ENCODE data around the gene ACAP2. TPM values are rescaled to one million over a fixed set of nuclear protein-coding genes. Genes with fewer than 3 reads are reported as not detected.

ACAP2 gene
- polyA plus RNA-seq, 3 donors = 41.5 to 96.5 (median 71.6) TPM

DNA sequence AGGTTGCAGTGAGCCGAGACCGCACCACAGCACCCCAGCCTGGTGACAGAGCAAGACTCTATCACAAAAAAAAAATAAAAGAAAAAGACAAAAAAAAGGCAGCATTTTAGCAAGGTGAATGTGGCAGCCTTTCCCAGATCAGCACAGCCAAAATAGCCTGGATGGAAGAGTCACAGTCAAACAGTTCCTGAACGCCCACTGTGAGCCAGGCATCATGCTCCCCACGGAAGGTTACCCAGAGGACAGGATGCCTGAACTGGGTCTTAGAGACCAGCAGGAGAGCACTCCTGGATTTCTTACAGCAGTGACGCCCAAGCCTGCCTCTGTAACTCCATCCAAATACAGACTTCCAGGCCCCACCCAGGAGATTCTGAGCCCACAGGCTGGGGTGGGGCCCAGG, 176.4 kb downstream of the ACAP2 start:
- intact Hi-C loops (cut with micrococcal nuclease) = no loop called here
- Mint-ChIP-seq H3K9me3 (peaks cover 0 to 1% (median 0%) of the 10 kb centered on the region in 7 donors), H3K4me1 (peaks cover 46% of the 10 kb centered on the region), H3K27me3 (ENCODE audit: low read depth in 3 of 3) (peaks cover 0 to 5% (median 0%) of the 10 kb centered on the region in 3 donors), H3K27ac (no peak overlapping the region), H3K36me3 (peaks cover 36% of the 10 kb centered on the region in 2 donors), H3K4me3 (no peak overlapping the region)
- H3K79me2 ChIP-seq (ENCODE audit: insufficient read depth, low read length) = peaks cover 54% of the 10 kb centered on the region
- H4K20me1 ChIP-seq (ENCODE audit: insufficient read depth, low read length) = peaks cover 20% of the 10 kb centered on the region
- H2AFZ ChIP-seq (ENCODE audit: insufficient read depth, low read depth, low read length, poor library complexity, severe bottlenecking) = no peak overlapping the region
- no peak for DNase-seq
- no peaks in the 10 kb centered on the region for H3K27me3 ChIP-seq (ENCODE audit: control insufficient read depth in 2 of 2, insufficient read depth in 2 of 2, low read length in 2 of 2)
- H3K4me2 ChIP-seq (replicated peaks; ENCODE audit: extremely low read depth, low read length, poor library complexity, severe bottlenecking) = no peak overlapping the region
- no peak overlapping the region for H3K4me3 ChIP-seq (replicated peaks in 1 of 3; ENCODE audit: low read depth in 2 of 3, low read length in 3 of 3)
- peaks cover 3 to 28% of the 10 kb centered on the region in 2 donors for H3K36me3 ChIP-seq (replicated peaks in 1 of 2; ENCODE audit: control insufficient read depth in 1 of 2, insufficient read depth in 2 of 2, low read length in 2 of 2)
- peaks cover 40 to 59% of the 10 kb centered on the region in 2 donors for H3K4me1 ChIP-seq (ENCODE audit: control insufficient read depth in 1 of 2, insufficient read depth in 2 of 2, low read length in 2 of 2)
- TF ChIP-seq, protein P1, sequence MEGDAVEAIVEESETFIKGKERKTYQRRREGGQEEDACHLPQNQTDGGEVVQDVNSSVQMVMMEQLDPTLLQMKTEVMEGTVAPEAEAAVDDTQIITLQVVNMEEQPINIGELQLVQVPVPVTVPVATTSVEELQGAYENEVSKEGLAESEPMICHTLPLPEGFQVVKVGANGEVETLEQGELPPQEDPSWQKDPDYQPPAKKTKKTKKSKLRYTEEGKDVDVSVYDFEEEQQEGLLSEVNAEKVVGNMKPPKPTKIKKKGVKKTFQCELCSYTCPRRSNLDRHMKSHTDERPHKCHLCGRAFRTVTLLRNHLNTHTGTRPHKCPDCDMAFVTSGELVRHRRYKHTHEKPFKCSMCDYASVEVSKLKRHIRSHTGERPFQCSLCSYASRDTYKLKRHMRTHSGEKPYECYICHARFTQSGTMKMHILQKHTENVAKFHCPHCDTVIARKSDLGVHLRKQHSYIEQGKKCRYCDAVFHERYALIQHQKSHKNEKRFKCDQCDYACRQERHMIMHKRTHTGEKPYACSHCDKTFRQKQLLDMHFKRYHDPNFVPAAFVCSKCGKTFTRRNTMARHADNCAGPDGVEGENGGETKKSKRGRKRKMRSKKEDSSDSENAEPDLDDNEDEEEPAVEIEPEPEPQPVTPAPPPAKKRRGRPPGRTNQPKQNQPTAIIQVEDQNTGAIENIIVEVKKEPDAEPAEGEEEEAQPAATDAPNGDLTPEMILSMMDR (IDR thresholded peaks at IDR 0.05) = no peak
- WGBS (ENCODE audit: insufficient coverage) = 100% methylated on average over 3 of the region's 5 CpGs
- H3K9ac ChIP-seq (ENCODE audit: insufficient read depth, low read length, poor library complexity, severe bottlenecking) = no peak overlapping the region
- H3K9me3 ChIP-seq (replicated peaks in 1 of 2; ENCODE audit: control insufficient read depth in 1 of 2, insufficient read depth in 1 of 2, low read length in 2 of 2) = no peaks in the 10 kb centered on the region
- H3K27ac ChIP-seq (ENCODE audit: low read depth in 1 of 2, low read length in 2 of 2) = no peak overlapping the region

DNA sequence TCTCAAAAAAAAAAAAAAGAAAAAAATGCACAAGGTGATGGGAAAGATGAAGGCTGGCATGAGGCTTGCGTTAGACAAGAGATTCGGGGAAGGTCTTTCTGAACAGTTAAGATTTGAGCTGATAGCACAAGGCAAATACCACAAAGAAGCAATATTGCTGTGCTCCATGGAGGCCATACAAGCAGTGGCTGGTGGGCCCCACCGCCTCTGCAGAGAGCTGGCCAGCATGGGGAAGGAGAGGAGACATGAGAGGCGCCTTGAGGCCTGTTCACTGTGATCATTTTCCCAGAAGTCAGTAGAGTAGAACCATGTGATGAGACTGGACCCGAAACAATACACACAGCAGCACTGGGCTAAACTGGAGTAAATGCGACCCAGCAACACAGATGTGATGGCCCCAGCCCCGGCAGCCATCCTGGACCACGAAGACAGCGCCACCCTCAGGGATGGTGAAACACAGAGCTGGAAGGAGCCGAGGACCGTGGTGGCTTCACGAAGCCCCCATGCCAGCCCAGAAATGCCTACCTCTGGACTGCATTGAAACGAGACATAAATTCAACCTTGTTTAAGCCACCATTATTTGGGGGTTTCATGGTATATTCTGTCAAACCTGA, 177.3 kb downstream of the ACAP2 start:
- Histone ChIP-seq H3K79me2 (ENCODE audit: insufficient read depth, low read length) (peaks cover 58% of the 10 kb centered on the region), H3K4me2 (replicated peaks; ENCODE audit: extremely low read depth, low read length, poor library complexity, severe bottlenecking) (no peak overlapping the region), H3K36me3 (replicated peaks in 1 of 2; ENCODE audit: control insufficient read depth in 1 of 2, insufficient read depth in 2 of 2, low read length in 2 of 2) (peaks cover 3 to 28% of the 10 kb centered on the region in 2 donors), H3K4me1 (ENCODE audit: control insufficient read depth in 1 of 2, insufficient read depth in 2 of 2, low read length in 2 of 2) (peaks cover 48 to 63% of the 10 kb centered on the region in 2 donors), H2AFZ (ENCODE audit: insufficient read depth, low read depth, low read length, poor library complexity, severe bottlenecking) (no peak overlapping the region), H3K27me3 (ENCODE audit: control insufficient read depth in 2 of 2, insufficient read depth in 2 of 2, low read length in 2 of 2) (no peaks in the 10 kb centered on the region), H3K9ac (ENCODE audit: insufficient read depth, low read length, poor library complexity, severe bottlenecking) (no peak overlapping the region), H4K20me1 (ENCODE audit: insufficient read depth, low read length) (peaks cover 20% of the 10 kb centered on the region), H3K27ac (ENCODE audit: low read depth in 1 of 2, low read length in 2 of 2) (no peak overlapping the region), H3K4me3 (replicated peaks in 1 of 3; ENCODE audit: low read depth in 2 of 3, low read length in 3 of 3) (no peak overlapping the region), H3K9me3 (replicated peaks in 1 of 2; ENCODE audit: control insufficient read depth in 1 of 2, insufficient read depth in 1 of 2, low read length in 2 of 2) (no peaks in the 10 kb centered on the region)
- DNase-seq = no peak
- Mint-ChIP-seq H3K4me3 (no peak overlapping the region), H3K27me3 (ENCODE audit: low read depth in 3 of 3) (peaks cover 0 to 5% (median 0%) of the 10 kb centered on the region in 3 donors), H3K36me3 (peaks cover 36% of the 10 kb centered on the region in 2 donors), H3K4me1 (peaks cover 55% of the 10 kb centered on the region), H3K9me3 (peaks cover 0 to 1% (median 0%) of the 10 kb centered on the region in 7 donors), H3K27ac (no peak overlapping the region)
- TF ChIP-seq, protein P1 (IDR thresholded peaks at IDR 0.05) = no peak
- WGBS (ENCODE audit: insufficient coverage) = 97% methylated on average over 13 of the region's 13 CpGs
- intact Hi-C loops (cut with micrococcal nuclease) = no loop called here
